ENCODE results near the gene VDAC1. TPM values are rescaled to one million over a fixed set of nuclear protein-coding genes. Genes with fewer than 3 reads are reported as not detected.

Gene VDAC1
- total RNA-seq, 4 donors from 2014 or later: 151 to 220 (median 188) TPM

DNA sequence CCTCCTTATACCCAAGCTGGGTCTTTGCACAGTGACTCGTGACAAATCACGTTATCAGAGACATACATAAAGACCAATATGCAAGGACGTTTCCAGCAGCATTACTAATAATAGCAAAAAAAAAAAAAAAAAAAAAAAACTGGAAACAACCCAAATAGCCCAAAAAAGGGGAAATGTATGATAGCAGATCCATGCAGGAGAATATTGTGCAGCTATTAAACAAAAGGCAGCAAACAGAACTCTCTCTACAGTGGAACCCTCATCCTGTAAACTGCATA is 74.0 kb downstream of the VDAC1 start:
- TF ChIP-seq POLR2A (IDR thresholded peaks at IDR 0.05) (no peak), CTCF (IDR thresholded peaks at IDR 0.05) (no peak)
- no peak overlapping the region for H3K4me3 ChIP-seq
- WGBS, 2 donors: 39 to 59% methylated on average over 3 of the region's 3 CpGs
- no peaks in the 10 kb centered on the region for H3K9me3 ChIP-seq
- H3K27me3 ChIP-seq: no peaks in the 10 kb centered on the region
- H3K36me3 ChIP-seq: no peaks in the 10 kb centered on the region
- H3K27ac ChIP-seq: no peak overlapping the region
- DNase-seq: no peak
- H3K4me1 ChIP-seq: peaks cover 0 to 3% (median 0%) of the 10 kb centered on the region in 3 donors
- intact Hi-C loops (cut with DNase I): no loop called here

DNA sequence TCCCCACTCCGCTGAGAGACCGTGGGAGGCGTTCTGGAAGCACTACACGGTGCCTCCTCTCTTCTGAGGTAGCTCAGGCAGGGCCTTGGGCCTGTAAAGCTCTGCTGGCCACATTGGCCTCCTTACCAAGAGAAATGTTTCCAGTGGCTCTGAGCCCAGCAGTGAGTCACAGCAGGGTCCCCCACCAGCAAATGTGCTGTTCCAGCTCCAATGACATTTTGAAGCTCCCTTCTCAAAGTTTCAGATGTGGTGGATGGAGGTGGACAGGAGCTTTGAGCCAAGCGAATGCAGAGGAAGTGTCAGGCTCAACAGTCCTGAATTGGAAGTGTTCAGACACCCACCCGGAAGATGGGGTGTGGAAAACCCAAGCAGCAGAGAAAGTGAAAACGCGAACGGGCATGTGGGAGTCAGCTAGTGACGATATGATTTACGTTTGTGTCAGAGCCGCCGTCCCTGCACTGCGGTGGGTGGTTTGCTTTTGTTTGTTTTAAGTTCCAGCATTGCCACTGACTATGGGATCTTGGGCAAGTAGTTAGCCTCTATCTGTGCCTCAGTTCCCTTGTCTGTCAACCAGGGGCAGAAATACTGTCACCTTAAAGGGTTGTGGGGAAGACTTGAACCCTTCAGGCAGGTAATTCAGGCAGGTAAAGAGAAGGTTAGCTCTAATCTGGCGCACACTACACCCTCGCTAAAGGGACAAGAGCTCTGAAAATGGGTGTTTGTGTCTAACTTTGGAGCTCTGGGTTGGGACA is 74.5 kb downstream of the VDAC1 start:
- Histone ChIP-seq H3K36me3 (no peaks in the 10 kb centered on the region), H3K27ac (no peak overlapping the region), H3K4me3 (no peak overlapping the region), H3K9me3 (no peaks in the 10 kb centered on the region), H3K4me1 (peaks cover 0 to 3% (median 0%) of the 10 kb centered on the region in 3 donors), H3K27me3 (no peaks in the 10 kb centered on the region)
- TF ChIP-seq POLR2A (IDR thresholded peaks at IDR 0.05) (no peak), CTCF (IDR thresholded peaks at IDR 0.05) (no peak)
- intact Hi-C loops (cut with DNase I): no loop called here
- WGBS, 2 donors: 58 to 64% methylated on average over 11 to 14 of the region's 16 CpGs
- DNase-seq: no peak

- TF ChIP-seq POLR2A (IDR thresholded peaks at IDR 0.05): no peak
- no peak for TF ChIP-seq CTCF (IDR thresholded peaks at IDR 0.05)
- DNase-seq: no peak
- no peaks in the 10 kb centered on the region for H3K27me3 ChIP-seq
- intact Hi-C loops (cut with DNase I): no loop called here
- no peak overlapping the region for H3K4me3 ChIP-seq
- WGBS, 2 donors: 67 to 76% methylated on average over 8 to 9 of the region's 9 CpGs
- no peaks in the 10 kb centered on the region for H3K9me3 ChIP-seq
- no peak overlapping the region for H3K27ac ChIP-seq
- H3K4me1 ChIP-seq: peaks cover 0 to 3% (median 0%) of the 10 kb centered on the region in 3 donors
- H3K36me3 ChIP-seq: no peaks in the 10 kb centered on the region
Measured at GRCh38 chr5:133928587-133929393, 76.0 kb downstream of the VDAC1 start.

DNA sequence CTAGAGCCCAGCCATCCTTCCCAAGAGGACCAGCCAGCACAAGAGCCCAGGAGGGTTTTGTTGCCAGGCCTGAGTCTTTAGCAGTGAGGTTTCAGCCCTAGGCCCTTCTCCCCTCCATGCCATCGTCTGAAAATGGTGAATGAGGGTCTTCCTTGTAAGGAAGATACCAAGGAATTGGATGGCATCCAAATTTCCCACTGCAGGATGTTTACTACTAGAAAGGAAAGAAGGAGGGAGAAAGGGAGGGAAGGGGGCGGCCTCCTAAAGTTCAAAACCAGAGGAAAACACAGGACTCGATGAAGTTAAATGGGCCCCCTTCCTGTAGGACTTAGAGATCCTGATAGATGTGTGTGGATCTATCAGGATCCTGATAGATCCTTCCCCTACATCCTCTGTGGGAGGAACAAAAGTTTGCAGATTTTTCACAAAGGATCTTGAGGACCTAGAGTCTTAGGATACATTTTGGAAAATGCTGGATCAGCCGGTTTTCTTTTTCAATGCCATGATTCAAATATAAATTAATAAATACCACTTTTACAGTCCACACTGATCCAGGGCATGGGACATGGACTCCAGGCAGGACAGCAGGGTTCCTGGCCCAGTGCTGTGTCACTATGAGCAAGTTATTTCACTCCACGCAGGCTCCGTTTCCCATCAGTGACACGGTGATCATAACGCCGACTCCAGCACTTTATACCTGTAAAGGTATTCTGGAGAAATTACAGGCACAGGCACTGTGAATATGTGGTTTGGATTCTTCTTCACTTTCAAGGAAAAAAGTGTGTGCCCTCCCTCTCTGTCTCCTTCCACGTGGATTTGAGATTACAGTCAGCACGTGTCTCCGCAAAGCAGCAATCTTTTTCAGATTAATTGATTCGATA is 77.2 kb downstream of the VDAC1 start:
- Histone ChIP-seq H3K4me3 (no peak overlapping the region), H3K9me3 (no peaks in the 10 kb centered on the region), H3K27ac (no peak overlapping the region), H3K4me1 (no peaks in the 10 kb centered on the region), H3K36me3 (no peaks in the 10 kb centered on the region), H3K27me3 (peaks cover 0 to 4% (median 0%) of the 10 kb centered on the region in 4 donors)
- no peak for DNase-seq
- WGBS, 2 donors: 77 to 91% methylated on average over 12 of the region's 13 CpGs
- TF ChIP-seq CTCF (IDR thresholded peaks at IDR 0.05): no peak
- TF ChIP-seq POLR2A (IDR thresholded peaks at IDR 0.05): no peak
- intact Hi-C loops (cut with DNase I): no loop called here

Data from esophagus squamous epithelium (tissue), 5 donors.